RPMI7951 (cell line): Measurements from ENCODE around the gene ADAMTSL1. TPM values are rescaled to one million over a fixed set of nuclear protein-coding genes. Genes with fewer than 3 reads are reported as not detected.

Source experiments
- DNase-seq: peaks from one replicate; pipeline ENCODE4 v3.0.0-alpha.2; 2012; ENCODE audit warnings: low read depth
- total RNA-seq: library from RNA; depleted of rRNA; stranded (reverse); fragments of >200 nt; shearing (Covaris generic); gene quantifications from 2 replicates; pipeline ENCODE4 v1.2.3, GENCODE V29; 2014; rRNA removed

The ADAMTSL1 gene
- total RNA-seq: 24.4 and 25.1 TPM in 2 replicates

GRCh38 chr9:18473652-18474279 is at the start of gene ADAMTSL1:
Gene ADAMTSL1, plus strand, starts transcription at chr9:18474153. Its CDS starts 80 bp downstream, at chr9:18474233.
- peak; percentile 88 for DNase-seq

GRCh38 chr9:18427691-18428090 is 46.3 kb upstream of the ADAMTSL1 start:
- DNase-seq: no peak

GRCh38 chr9:18428661-18429060 is 45.3 kb upstream of the ADAMTSL1 start:
- DNase-seq: no peak

GRCh38 chr9:18429070-18429469 is 44.9 kb upstream of the ADAMTSL1 start:
- no peak for DNase-seq

GRCh38 chr9:18433620-18434019 is 40.3 kb upstream of the ADAMTSL1 start:
- DNase-seq: no peak

GRCh38 chr9:18437315-18438201 is 36.4 kb upstream of the ADAMTSL1 start:
- DNase-seq: peak; percentile 54

- DNase-seq: peak; percentile 59
Measured at GRCh38 chr9:18438300-18438925, 35.5 kb upstream of the ADAMTSL1 start.

GRCh38 chr9:18438951-18439350 is 35.0 kb upstream of the ADAMTSL1 start:
- DNase-seq: no peak

GRCh38 chr9:18441261-18441660 is 32.7 kb upstream of the ADAMTSL1 start:
- DNase-seq: no peak

GRCh38 chr9:18442629-18443491 is 31.1 kb upstream of the ADAMTSL1 start:
- peak; percentile 74 for DNase-seq

GRCh38 chr9:18447131-18447530 is 26.8 kb upstream of the ADAMTSL1 start:
- no peak for DNase-seq

GRCh38 chr9:18447541-18447940 is 26.4 kb upstream of the ADAMTSL1 start:
- DNase-seq: no peak

- no peak for DNase-seq
Measured at GRCh38 chr9:18448101-18448500, 25.9 kb upstream of the ADAMTSL1 start.

- DNase-seq: no peak
Measured at GRCh38 chr9:18451406-18451805, 22.5 kb upstream of the ADAMTSL1 start.

- DNase-seq: no peak
Measured at GRCh38 chr9:18452276-18452675, 21.7 kb upstream of the ADAMTSL1 start.

GRCh38 chr9:18456624-18457237 is 17.2 kb upstream of the ADAMTSL1 start:
- no peak for DNase-seq

GRCh38 chr9:18457510-18457909 is 16.4 kb upstream of the ADAMTSL1 start:
- DNase-seq: peak; percentile 54

GRCh38 chr9:18459962-18460584 is 13.9 kb upstream of the ADAMTSL1 start:
- peak; percentile 84 for DNase-seq

- DNase-seq: no peak
Measured at GRCh38 chr9:18461496-18461895, 12.5 kb upstream of the ADAMTSL1 start.

GRCh38 chr9:18463991-18464390 is 10.0 kb upstream of the ADAMTSL1 start:
- DNase-seq: peak; percentile 67

GRCh38 chr9:18466101-18466500 is 7.9 kb upstream of the ADAMTSL1 start:
- no peak for DNase-seq
